GM23248 (cell line): ENCODE measurements around the gene RRAGB.

ENCODE experiments used
- EZH2 ChIP-seq: fragments of 200-600 bp; sonication (generic); IDR thresholded peaks from 2 replicates; pipeline ENCODE4 v1.6.1; 2018; ENCODE audit warnings: antibody characterized with exemption, mild to moderate bottlenecking; ENCODE audit not compliant: insufficient read depth, poor library complexity, severe bottlenecking
- EZH2phosphoT487 ChIP-seq: fragments of 200-600 bp; sonication (generic); IDR thresholded peaks from 2 replicates; pipeline ENCODE4 v1.6.1; 2018; ENCODE audit warnings: antibody characterized with exemption, moderate library complexity, mild to moderate bottlenecking, low read depth; ENCODE audit not compliant: insufficient read depth

DNA sequence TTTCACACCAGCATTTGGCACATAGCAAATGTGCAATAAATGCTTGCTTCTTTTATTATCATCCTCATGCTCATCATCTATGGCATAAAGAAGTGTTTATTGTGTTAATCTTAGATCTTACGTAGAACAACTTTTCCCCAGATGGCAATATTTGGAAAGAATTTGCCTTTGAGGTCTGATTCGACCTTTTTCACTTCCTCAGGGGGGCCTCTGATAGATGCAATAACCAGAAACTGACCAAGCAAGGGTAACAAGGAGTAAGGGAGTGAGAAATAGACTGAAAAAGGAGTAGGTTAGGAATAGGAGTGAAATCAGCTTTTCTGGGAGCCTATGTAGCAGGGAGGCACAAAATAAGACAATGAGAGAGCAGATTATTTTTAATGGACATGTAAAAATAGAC is 70.2 kb downstream of the RRAGB start:
- TF ChIP-seq EZH2 = no peak
- TF ChIP-seq EZH2phosphoT487 = no peak
